Sigmoid colon (tissue), 4 donors: Measurements from ENCODE around the gene RAMP1.

Experiments used
- EP300 ChIP-seq, 4 donors: sonication (generic); formaldehyde crosslinking; IDR thresholded peaks; one replicate each; pipeline ENCODE4 v1.6.1; 2017; ENCODE audit warnings: antibody characterized with exemption in 4 of 4
- POLR2AphosphoS5 ChIP-seq, 4 donors: sonication (generic); formaldehyde crosslinking; IDR thresholded peaks; one replicate each; pipeline ENCODE4 v1.6.1; 2017; ENCODE audit warnings: antibody characterized with exemption in 4 of 4

DNA sequence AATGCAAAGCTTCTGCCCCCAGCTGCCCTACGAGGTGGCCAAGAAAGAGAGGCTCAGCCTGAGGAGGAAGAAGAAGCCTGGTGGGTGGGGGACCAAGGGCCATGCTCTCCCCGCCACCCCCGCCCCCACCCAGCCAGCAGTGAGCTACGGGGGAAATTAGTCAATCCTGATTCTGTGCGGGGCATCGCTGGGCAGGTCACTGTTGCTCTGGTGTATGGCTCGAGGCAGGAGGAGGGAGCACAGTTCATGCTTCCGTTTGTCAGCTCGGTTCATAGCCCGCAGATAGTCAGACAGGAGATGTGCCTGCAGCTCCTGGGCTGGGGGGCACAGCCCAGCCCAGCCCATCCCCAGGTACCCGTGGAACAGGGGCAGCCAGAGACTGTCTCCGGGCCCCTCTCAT is 17.1 kb downstream of the RAMP1 start:
- no peak for TF ChIP-seq POLR2AphosphoS5 (IDR thresholded peaks at IDR 0.05)
- TF ChIP-seq EP300 (IDR thresholded peaks at IDR 0.05), result no peak
